H1 (cell line): Measurements from ENCODE around the gene FARP2. TPM values are rescaled to one million over a fixed set of nuclear protein-coding genes. Genes with fewer than 3 reads are reported as not detected.

Source experiments
- CTCF ChIA-PET: fragments of 300-600 bp; sonication (Branson Sonifier 250); formaldehyde crosslinking; loops from one replicate; lab custom pipeline; 2021; ENCODE audit not compliant: partially characterized antibody; lab: Charles Lee
- POLR2A ChIA-PET: fragments of 300-600 bp; sonication (Branson Sonifier 250); formaldehyde crosslinking; loops from one replicate; lab custom pipeline; 2021; ENCODE audit warnings: inconsistent platforms; ENCODE audit not compliant: partially characterized antibody; lab: Charles Lee
- DNase-seq, 2 experiments: peaks; one replicate each; pipeline versions ENCODE4 v3.0.0 to v3.0.0-alpha.2; 2010 to 2022; ENCODE audit warnings: low spot score in 2 of 2, low read depth in 1 of 2, mixed read lengths in 1 of 2
- FAIRE-seq: peaks from 2 replicates; lab custom pipeline; 2011; peaks lifted over from hg19 to GRCh38; lab: Jason Lieb, UNC
- H2AFZ ChIP-seq: 2 replicates; pipeline ENCODE4 v1.8.1; 2012; ENCODE audit warnings: low read length, inconsistent platforms
- H2AK5ac ChIP-seq: 2 replicates; pipeline ENCODE4 v1.6.1; 2013; ENCODE audit warnings: low read depth, low read length
- H2BK120ac ChIP-seq: replicated peaks from 2 replicates; pipeline ENCODE3; 2013; ENCODE audit warnings: low read depth, low read length, inconsistent platforms
- H2BK12ac ChIP-seq: 2 replicates; pipeline ENCODE4 v1.6.1; 2013; ENCODE audit warnings: low read depth, low read length
- H2BK15ac ChIP-seq: 2 replicates; pipeline ENCODE4 v1.6.1; 2013; ENCODE audit warnings: low read length
- H2BK20ac ChIP-seq: 2 replicates; pipeline ENCODE4 v1.6.1; 2013; ENCODE audit warnings: low read length
- H2BK5ac ChIP-seq: 2 replicates; pipeline ENCODE4 v1.6.1; 2013; ENCODE audit warnings: low read depth, low read length
- H3K14ac ChIP-seq: 2 replicates; pipeline ENCODE4 v1.6.1; 2013; ENCODE audit warnings: inconsistent platforms; ENCODE audit not compliant: insufficient read length
- H3K18ac ChIP-seq: 2 replicates; pipeline ENCODE4 v1.6.1; 2013; ENCODE audit warnings: low read length; ENCODE audit errors: extremely low read depth
- H3K23ac ChIP-seq: 2 replicates; pipeline ENCODE4 v1.6.1; 2013; ENCODE audit warnings: inconsistent platforms; ENCODE audit not compliant: insufficient read length
- H3K23me2 ChIP-seq: 2 replicates; pipeline ENCODE4 v1.6.1; 2013; ENCODE audit warnings: low read depth, low read length
- H3K27ac ChIP-seq: 2 replicates; pipeline ENCODE4 v1.6.1; 2011; ENCODE audit warnings: low read depth, low read length, inconsistent platforms
- H3K27me3 ChIP-seq, 4 experiments: replicated peaks in 1 of 4; 1 replicate in 1 of 4; 2 replicates in 3 of 4; pipeline versions ENCODE4 v1.6.1 to v1.8.1; 2011 to 2013; ENCODE audit warnings: low read length in 3 of 4, mild to moderate bottlenecking in 3 of 4, inconsistent platforms in 2 of 4, mixed read lengths in 2 of 4, moderate library complexity in 1 of 4; ENCODE audit not compliant: control insufficient read depth in 3 of 4, insufficient read depth in 3 of 4; ENCODE audit errors: extremely low read depth in 1 of 4
- H3K36me3 ChIP-seq, 4 experiments: 2 replicates each; pipeline versions ENCODE4 v1.6.1 to v1.8.1; 2011 to 2013; ENCODE audit warnings: mild to moderate bottlenecking in 4 of 4, low read length in 3 of 4, moderate library complexity in 2 of 4, control low read depth in 1 of 4, inconsistent platforms in 1 of 4; ENCODE audit not compliant: insufficient read depth in 4 of 4, control insufficient read depth in 2 of 4
- H3K4ac ChIP-seq: replicated peaks from 2 replicates; pipeline ENCODE3; 2013; ENCODE audit warnings: low read length, low read depth, mixed read lengths, inconsistent platforms; ENCODE audit not compliant: insufficient read length
- H3K4me1 ChIP-seq, 4 experiments: replicated peaks in 1 of 4; 1 replicate in 1 of 4; 2 replicates in 3 of 4; pipeline versions ENCODE4 v1.6.1 to v1.8.1; 2011 to 2013; ENCODE audit warnings: low read length in 3 of 4, inconsistent platforms in 2 of 4, mixed read lengths in 1 of 4; ENCODE audit not compliant: insufficient read depth in 4 of 4, control insufficient read depth in 3 of 4
- H3K4me2 ChIP-seq, 2 experiments: 2 replicates each; pipeline versions ENCODE4 v1.6.1 to v1.8.1; 2011 to 2013; ENCODE audit warnings: low read depth in 2 of 2, low read length in 2 of 2, control low read depth in 1 of 2, inconsistent platforms in 1 of 2, mild to moderate bottlenecking in 1 of 2; ENCODE audit not compliant: insufficient read depth in 1 of 2
- H3K4me3 ChIP-seq, 4 experiments: fragments of 200-600, 300-600 bp in 1 of 4; sonication (generic), shearing (Covaris generic), sonication (Bioruptor Twin) in 1 of 4; 2 replicates each; pipeline versions ENCODE4 v1.5.1 to v1.8.1; 2011 to 2016; ENCODE audit warnings: low read length in 4 of 4, low read depth in 3 of 4, control low read depth in 2 of 4, inconsistent platforms in 2 of 4, mild to moderate bottlenecking in 2 of 4, mixed read lengths in 1 of 4, moderate library complexity in 1 of 4; ENCODE audit not compliant: insufficient read depth in 2 of 4; ENCODE audit errors: extremely low read depth in 1 of 4
- H3K56ac ChIP-seq: replicated peaks from 2 replicates; pipeline ENCODE3; 2013; ENCODE audit warnings: low read depth, mild to moderate bottlenecking, mixed read lengths, low read length, inconsistent platforms; ENCODE audit not compliant: insufficient read length
- H3K79me1 ChIP-seq: 2 replicates; pipeline ENCODE4 v1.6.1; 2013; ENCODE audit warnings: low read depth, low read length, control low read depth
- H3K79me2 ChIP-seq, 2 experiments: 2 replicates each; pipeline versions ENCODE4 v1.6.1 to v1.8.1; 2012 to 2013; ENCODE audit warnings: low read length in 2 of 2, mild to moderate bottlenecking in 2 of 2, inconsistent platforms in 1 of 2; ENCODE audit not compliant: insufficient read depth in 2 of 2, control insufficient read depth in 1 of 2
- H3K9ac ChIP-seq, 4 experiments: replicated peaks in 1 of 4; 1 replicate in 1 of 4; 2 replicates in 3 of 4; pipeline versions ENCODE4 v1.6.1 to v1.8.1; 2011 to 2013; ENCODE audit warnings: low read depth in 3 of 4, low read length in 3 of 4, control low read depth in 2 of 4, mild to moderate bottlenecking in 2 of 4, moderate library complexity in 2 of 4, inconsistent platforms in 1 of 4; ENCODE audit errors: extremely low read depth in 1 of 4
- H3K9me3 ChIP-seq, 2 experiments: 2 replicates each; pipeline versions ENCODE4 v1.6.1 to v1.8.1; 2012 to 2013; ENCODE audit warnings: mild to moderate bottlenecking in 2 of 2, moderate library complexity in 2 of 2, control low read depth in 1 of 2, inconsistent platforms in 1 of 2, low read depth in 1 of 2, low read length in 1 of 2, mixed read lengths in 1 of 2; ENCODE audit not compliant: insufficient read depth in 2 of 2
- H4K20me1 ChIP-seq, 2 experiments: replicated peaks in 1 of 2; 2 replicates each; pipeline versions ENCODE3 to v1.8.1; 2011 to 2013; ENCODE audit warnings: inconsistent platforms in 2 of 2, low read length in 2 of 2, mild to moderate bottlenecking in 1 of 2; ENCODE audit not compliant: insufficient read depth in 2 of 2, control insufficient read depth in 1 of 2
- H4K5ac ChIP-seq: 2 replicates; pipeline ENCODE4 v1.6.1; 2013; ENCODE audit warnings: low read length, low read depth, mixed read lengths, inconsistent platforms; ENCODE audit not compliant: insufficient read length
- H4K8ac ChIP-seq: 2 replicates; pipeline ENCODE4 v1.8.0; 2013; ENCODE audit warnings: mild to moderate bottlenecking, moderate library complexity, low read length, inconsistent platforms; ENCODE audit not compliant: insufficient read depth; ENCODE audit errors: extremely low read depth
- H4K91ac ChIP-seq: replicated peaks from 2 replicates; pipeline ENCODE3; 2013; ENCODE audit warnings: low read length, mixed read lengths, inconsistent platforms; ENCODE audit not compliant: insufficient read length
- MAFK ChIP-seq: IDR thresholded peaks from 2 replicates; pipeline ENCODE4 v1.6.1; 2012; ENCODE audit warnings: low read depth, mild to moderate bottlenecking, improper control_type of control experiment, low read length
- POLR2A ChIP-seq, 2 experiments: IDR thresholded peaks; 1 replicate in 1 of 2; 2 replicates in 1 of 2; pipeline ENCODE4 v1.6.1; 2011; ENCODE audit warnings: low read depth in 2 of 2, low read length in 2 of 2, mild to moderate bottlenecking in 2 of 2; ENCODE audit errors: control extremely low read depth in 1 of 2
- WGBS, 2 experiments: shearing (Covaris generic) in 1 of 2; methylation state at CpG; one replicate each; pipeline versions ENCODE4 v1.1.6 to v1.1.7; 2013 to 2015; ENCODE audit warnings: low lambda C conversion rate in 2 of 2, mixed read lengths in 2 of 2, inconsistent platforms in 1 of 2, low coverage in 1 of 2, missing lambda C conversion rate in 1 of 2; ENCODE audit not compliant: insufficient replicate concordance in 2 of 2, insufficient coverage in 1 of 2, insufficient read length in 1 of 2; ENCODE audit errors: extremely low coverage in 1 of 2, missing lambda C conversion rate in 1 of 2; 5-methylcytosine and 5-hydroxymethylcytosine counted together
- polyA plus RNA-seq, 7 experiments: library from polyadenylated mRNA; depleted of rRNA in 3 of 7; stranded (reverse) in 5 of 7; unstranded in 2 of 7; fragments of >200 nt in 5 of 7; fragments of 200-250 nt in 2 of 7; gene quantifications; 1 replicate in 5 of 7; 2 replicates in 1 of 7; 4 replicates in 1 of 7; pipeline versions ENCODE4 v1.2.1 to v1.2.3, GENCODE V29; 2011 to 2013; ENCODE audit warnings: missing spikeins in 2 of 7, mixed read lengths in 2 of 7
- total RNA-seq: library from RNA; stranded (reverse); fragmentation: NEBNext Ultra II Directional; extraction: Animal tissue kit (Norgen Biotek cat#: 25700); gene quantifications from 2 replicates; pipeline ENCODE4 v1.2.1, GENCODE V29; 2021

The FARP2 gene
- total and polyA plus RNA-seq, 2 of the 8 experiments (the other 6 are each of a cell fraction or from before 2014, with no cell fraction given), result 12.4 to 33.4 TPM

- POLR2A ChIA-PET, result interaction anchor here (0.9 to 10.2 kb wide), 2 partner anchors 8 to 35 kb away, joined by 3 to 104 read pairs; no protein-coding TSS in a partner anchor
- no peaks in the 10 kb centered on the region for H3K27me3 ChIP-seq
- no peak overlapping the region for H3K14ac ChIP-seq
- H3K9me3 ChIP-seq, result no peaks in the 10 kb centered on the region
- no peak overlapping the region for H2BK15ac ChIP-seq
- peaks cover 14 to 39% of the 10 kb centered on the region in 2 experiments for H4K20me1 ChIP-seq
- peaks cover 20% of the 10 kb centered on the region for H3K79me1 ChIP-seq
- H3K4ac ChIP-seq, result no peak overlapping the region
- 0 out of 2 replicates have a peak overlapping the region, but pooled peaks have one; percentile 25 for H4K8ac ChIP-seq
- no peak for FAIRE-seq
- 92% methylated on average over 16 of the region's 17 CpGs; no CpG with 5 or more reads in 1 of the 2 experiments for WGBS, 2 experiments
- DNase-seq, result no peak
- H3K4me3 ChIP-seq, result no peak overlapping the region
- peaks cover 0 to 2% (median 1%) of the 10 kb centered on the region in 4 experiments; a peak in 3 of 7 replicates for H3K4me1 ChIP-seq
- no peak overlapping the region for H2AFZ ChIP-seq
- no peak overlapping the region for H3K9ac ChIP-seq
- H3K36me3 ChIP-seq, result peaks cover 4 to 30% (median 20%) of the 10 kb centered on the region in 4 experiments; a peak in 7 of 8 replicates
- H3K27ac ChIP-seq, result no peak overlapping the region
- no peak overlapping the region for H2BK12ac ChIP-seq
- no peak overlapping the region for H4K5ac ChIP-seq
- CTCF ChIA-PET, result no interaction called here
- no peak overlapping the region for H3K18ac ChIP-seq
- peaks cover 14 to 40% of the 10 kb centered on the region in 2 experiments for H3K79me2 ChIP-seq
- H2AK5ac ChIP-seq, result no peak overlapping the region
- H4K91ac ChIP-seq, result no peak overlapping the region
- no peaks in the 10 kb centered on the region for H3K23me2 ChIP-seq
- no peak overlapping the region for H2BK120ac ChIP-seq
- no peak overlapping the region for H2BK5ac ChIP-seq
- no peak overlapping the region for H3K23ac ChIP-seq
- no peak overlapping the region for H2BK20ac ChIP-seq
- no peak overlapping the region for H3K56ac ChIP-seq
- no peak overlapping the region for H3K4me2 ChIP-seq
- TF ChIP-seq MAFK (no peak), POLR2A (IDR thresholded peaks at IDR 0.05; ENCODE audit: control extremely low read depth in 1 of 2, low read depth in 2 of 2, low read length in 2 of 2) (no peak)
Observed at GRCh38 chr2:241501551-241501950, 145.5 kb downstream of the FARP2 start.
